H1 (cell line): ENCODE results near the gene SLC16A6. TPM values are rescaled to one million over a fixed set of nuclear protein-coding genes. Genes with fewer than 3 reads are reported as not detected.

Source experiments
- BACH1 ChIP-seq: IDR thresholded peaks from 2 replicates; pipeline ENCODE4 v1.6.1; 2012; ENCODE audit warnings: low read length, improper control_type of control experiment
- BRCA1 ChIP-seq: IDR thresholded peaks from 2 replicates; pipeline ENCODE4 v1.6.1; 2012; ENCODE audit warnings: low read depth, low read length, improper control_type of control experiment
- E2F6 ChIP-seq: IDR thresholded peaks from 2 replicates; pipeline ENCODE4 v1.6.1; 2012; ENCODE audit warnings: inconsistent platforms
- HDAC6 ChIP-seq: IDR thresholded peaks from one replicate; pipeline ENCODE4 v1.7.1; 2012; ENCODE audit warnings: low read depth, mild to moderate bottlenecking, inconsistent platforms, low read length, moderate library complexity
- polyA plus RNA-seq, 7 experiments: library from polyadenylated mRNA; depleted of rRNA in 3 of 7; stranded (reverse) in 5 of 7; unstranded in 2 of 7; fragments of >200 nt in 5 of 7; fragments of 200-250 nt in 2 of 7; gene quantifications; 1 replicate in 5 of 7; 2 replicates in 1 of 7; 4 replicates in 1 of 7; pipeline versions ENCODE4 v1.2.1 to v1.2.3, GENCODE V29; 2011 to 2013; ENCODE audit warnings: missing spikeins in 2 of 7, mixed read lengths in 2 of 7
- total RNA-seq: library from RNA; stranded (reverse); fragmentation: NEBNext Ultra II Directional; extraction: Animal tissue kit (Norgen Biotek cat#: 25700); gene quantifications from 2 replicates; pipeline ENCODE4 v1.2.1, GENCODE V29; 2021

SLC16A6 gene
- total and polyA plus RNA-seq, 2 of the 8 experiments (the other 6 are each of a cell fraction or from before 2014, with no cell fraction given): 0.17 to 0.22 TPM

- no peak for TF ChIP-seq E2F6
- no peak for TF ChIP-seq BACH1
- no peak for TF ChIP-seq BRCA1
- no peak for TF ChIP-seq HDAC6
Observed at GRCh38 chr17:68328676-68329075, 37.7 kb upstream of the SLC16A6 start (continued).
